M059J (cell line): ENCODE measurements around the gene REXO2. TPM values are rescaled to one million over a fixed set of nuclear protein-coding genes. Genes with fewer than 3 reads are reported as not detected.
A peak's percentile ranks its signal among the peaks of the same experiment; 100 is the strongest.

Source experiments
- DNase-seq: peaks from one replicate; pipeline ENCODE4 v3.0.0-alpha.2; 2012; ENCODE audit warnings: low read depth
- total RNA-seq: library from RNA; depleted of rRNA; stranded (reverse); fragments of >200 nt; shearing (Covaris generic); gene quantifications from 2 replicates; pipeline ENCODE4 v1.2.3, GENCODE V29; 2014; rRNA removed

REXO2 gene
- total RNA-seq = 156 and 169 TPM in 2 replicates

DNA sequence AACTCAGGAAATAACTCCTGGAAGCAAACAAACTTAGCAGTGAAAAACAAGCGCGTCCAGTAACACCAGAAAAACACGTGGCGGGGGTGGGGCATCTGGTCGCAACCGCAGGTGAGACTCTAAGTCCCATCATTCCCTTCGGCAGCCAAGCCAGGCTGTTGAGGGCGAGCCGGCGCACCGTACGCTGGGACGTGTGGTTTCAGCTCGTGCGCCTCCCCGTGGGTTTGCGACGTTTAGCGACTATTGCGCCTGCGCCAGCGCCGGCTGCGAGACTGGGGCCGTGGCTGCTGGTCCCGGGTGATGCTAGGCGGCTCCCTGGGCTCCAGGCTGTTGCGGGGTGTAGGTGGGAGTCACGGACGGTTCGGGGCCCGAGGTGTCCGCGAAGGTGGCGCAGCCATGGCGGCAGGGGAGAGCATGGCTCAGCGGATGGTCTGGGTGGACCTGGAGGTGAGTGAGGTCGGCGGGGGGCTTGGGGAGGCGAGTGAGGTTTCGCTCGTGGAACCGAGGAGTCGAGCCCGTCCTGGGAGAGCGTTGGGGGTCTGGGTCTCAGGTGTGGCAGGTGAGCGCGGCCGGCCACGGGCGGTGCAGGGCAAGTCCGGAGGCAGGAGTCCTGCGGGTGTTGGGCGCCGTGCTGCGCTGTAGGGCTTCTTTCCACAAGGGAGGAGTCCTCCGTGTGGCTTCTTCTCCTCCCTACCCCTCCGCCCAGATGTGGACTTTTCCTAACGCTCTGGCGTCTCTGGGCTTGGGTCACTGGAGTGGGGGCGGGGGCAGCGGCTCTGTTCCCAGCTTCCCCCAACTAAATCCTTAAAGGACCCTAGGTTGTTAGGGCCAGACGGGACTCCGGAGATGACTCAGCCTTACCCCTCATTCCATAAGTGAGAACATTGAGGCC lies at the start of gene REXO2:
Gene REXO2 (plus strand): TSS at position 239 of the 892 bp plus-strand sequence. CDS start 62 bp downstream, at position 301.
- peak; percentile 96 for DNase-seq

DNA sequence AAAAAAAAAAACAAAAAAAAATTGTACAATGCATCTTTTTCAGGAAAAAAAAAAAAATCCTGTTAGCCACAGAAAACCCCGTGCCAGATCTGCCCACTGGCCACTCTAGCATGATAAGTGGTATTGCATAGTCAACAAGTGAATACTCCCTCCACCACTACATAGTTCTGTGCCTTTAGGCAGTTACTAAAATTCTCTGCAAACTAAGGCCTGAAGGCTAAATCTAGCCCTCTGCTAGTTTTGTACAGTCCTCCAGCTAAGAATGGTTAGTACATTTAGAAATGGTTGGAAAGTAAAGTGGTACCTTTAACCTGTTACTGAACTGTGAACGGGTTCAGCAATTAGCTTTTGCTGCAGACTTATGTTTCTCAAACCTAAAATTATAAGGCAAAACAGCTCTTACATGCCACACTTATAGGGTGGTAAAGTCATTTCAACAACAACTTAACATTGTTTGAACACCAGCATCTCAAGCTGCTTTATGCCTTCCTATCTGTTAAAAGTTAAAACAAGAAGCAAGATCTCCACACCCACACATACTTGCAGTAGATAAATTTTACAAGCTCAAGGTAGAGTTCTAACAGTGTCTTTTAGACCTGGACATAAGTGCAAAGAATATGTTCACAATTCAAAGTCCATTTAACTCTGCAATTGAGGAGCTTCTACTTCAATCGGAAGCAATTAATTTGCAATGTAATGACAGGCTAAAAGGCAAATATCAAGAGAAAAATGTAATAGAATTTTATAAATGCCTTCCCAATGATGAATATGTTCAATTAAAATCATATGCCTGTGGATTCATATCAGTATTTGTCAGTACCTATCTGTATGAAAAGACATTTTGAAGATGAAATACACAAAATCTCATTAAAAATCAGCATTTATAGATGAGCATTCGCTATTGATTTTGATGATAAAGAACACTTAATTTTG lies 46.3 kb upstream of the REXO2 start:
- DNase-seq = no peak

DNA sequence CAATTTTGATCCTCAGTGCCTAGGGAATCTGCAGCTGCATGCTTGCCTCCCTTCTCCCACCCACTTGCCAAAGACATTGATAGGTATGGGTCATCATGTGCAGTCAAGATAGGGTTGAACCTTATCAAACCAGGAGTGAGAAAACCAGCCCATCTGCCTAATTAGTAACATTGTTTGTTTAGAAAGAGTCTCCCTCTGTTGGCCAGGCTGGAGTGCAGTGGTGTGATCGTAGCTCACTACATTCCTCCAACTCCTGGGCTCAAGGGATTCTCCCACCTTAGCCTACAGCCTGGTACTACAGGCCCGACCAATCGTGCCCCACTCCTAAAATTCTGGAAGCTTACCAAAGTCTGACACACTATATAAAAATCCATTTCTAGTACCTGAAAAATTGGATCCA lies 43.5 kb upstream of the REXO2 start:
- DNase-seq = no peak

DNA sequence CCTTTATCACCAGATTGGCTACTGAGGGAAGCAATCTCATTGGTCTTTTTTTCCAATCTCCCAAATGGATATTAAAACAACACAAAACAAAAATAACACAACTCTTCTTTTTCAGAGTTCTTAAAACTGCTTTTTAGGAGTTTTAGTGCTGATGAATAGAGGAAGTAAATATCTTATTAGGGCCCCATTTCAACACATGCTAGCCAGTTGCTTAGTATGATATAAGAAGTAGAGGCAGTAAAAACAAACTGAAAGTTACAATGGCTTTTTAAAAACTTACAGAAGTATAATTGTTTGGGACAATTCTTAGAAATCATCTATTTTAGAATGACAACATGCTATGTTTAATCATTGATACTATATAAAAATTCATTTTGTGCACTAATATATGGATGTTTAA lies 42.4 kb upstream of the REXO2 start:
- DNase-seq = no peak

DNA sequence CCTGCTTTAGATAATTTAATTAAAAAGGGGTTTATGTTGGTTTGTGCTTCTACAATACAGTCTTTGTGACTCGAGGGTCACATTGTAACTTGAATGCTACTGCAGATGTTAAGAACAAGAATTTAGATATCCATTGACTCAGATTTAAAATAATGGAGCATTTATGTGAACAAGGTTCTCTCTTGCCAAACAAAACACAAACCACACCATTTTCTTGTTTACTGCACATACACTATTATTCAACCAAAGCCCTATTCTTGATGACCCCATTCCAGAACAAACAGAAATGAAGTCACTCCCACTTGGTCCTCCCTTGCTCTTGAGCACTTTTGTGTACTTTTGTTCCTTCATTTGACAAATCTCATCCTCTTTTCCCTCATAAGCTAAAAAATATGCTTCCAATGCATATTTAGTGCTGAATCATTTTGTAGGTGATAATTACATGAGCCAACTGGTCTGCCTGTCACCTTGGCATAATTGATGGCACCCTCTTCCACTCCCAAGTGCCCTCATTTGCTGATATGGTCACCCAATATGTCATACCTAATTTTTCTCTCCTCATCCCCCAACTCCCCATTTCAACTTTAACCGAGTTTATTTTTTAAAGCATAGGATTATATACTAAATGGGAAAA lies 41.8 kb upstream of the REXO2 start:
- DNase-seq = no peak

DNA sequence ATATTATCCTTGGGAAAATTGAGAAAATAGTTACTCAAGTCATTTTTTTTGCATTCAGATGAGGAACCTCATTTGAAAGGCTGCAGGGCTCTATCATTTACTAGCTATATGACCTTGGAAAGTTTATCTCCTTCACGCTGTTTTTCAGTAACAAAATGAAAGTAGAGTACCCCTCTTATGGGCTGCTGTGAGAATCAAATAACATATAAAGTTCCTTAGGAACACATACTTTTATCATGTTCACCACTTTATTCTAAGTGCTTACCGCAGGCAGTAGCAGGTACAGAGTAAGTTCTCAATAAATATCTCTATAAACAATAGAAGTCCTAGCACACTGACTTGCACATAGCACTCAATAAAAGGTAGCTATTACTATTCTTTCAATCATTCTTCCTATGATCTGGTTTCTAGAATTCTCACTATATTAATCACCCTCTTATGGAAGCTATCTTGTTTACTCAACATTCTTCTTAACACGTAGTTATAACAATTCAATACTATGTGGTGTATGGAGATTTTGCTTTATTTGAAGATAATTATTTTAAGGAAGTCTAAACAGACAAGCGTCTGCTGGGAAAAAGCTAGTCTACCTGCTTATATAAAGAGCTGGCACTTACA lies 40.9 kb upstream of the REXO2 start:
- no peak for DNase-seq

DNA sequence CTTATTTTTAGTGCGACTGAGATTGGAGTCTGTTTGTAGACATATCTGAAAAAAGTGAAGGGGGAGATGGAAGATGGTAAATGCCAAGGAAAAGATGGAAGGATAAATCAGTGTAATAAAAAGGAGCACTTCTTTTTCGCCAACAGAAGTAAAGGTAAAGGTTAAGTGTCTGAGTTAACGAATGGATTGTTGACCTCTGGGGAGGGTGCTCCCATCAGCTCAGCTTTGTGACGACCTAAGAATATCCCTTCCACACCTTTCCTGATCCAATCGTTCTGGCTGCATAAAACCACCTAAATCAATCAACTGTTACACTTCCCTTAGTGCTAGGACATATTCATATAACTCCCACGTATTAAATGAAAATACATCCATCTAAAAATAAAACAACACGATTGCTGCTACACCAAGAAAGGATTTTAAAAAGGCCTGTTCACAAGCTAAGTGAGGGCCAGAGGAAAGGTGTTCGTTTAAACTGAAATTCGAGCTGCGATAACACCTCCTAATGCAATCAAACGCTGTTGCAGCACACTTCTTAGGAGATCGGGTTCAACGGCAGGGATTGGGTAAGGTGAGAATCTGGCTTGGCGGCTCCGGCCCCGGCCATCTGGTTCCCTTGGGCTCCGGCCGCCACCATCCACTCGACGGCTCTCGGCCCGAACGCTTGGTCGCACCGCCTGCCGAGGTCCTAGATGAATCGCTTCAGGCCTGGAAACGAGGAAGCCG lies 39.6 kb upstream of the REXO2 start:
- DNase-seq = no peak

DNA sequence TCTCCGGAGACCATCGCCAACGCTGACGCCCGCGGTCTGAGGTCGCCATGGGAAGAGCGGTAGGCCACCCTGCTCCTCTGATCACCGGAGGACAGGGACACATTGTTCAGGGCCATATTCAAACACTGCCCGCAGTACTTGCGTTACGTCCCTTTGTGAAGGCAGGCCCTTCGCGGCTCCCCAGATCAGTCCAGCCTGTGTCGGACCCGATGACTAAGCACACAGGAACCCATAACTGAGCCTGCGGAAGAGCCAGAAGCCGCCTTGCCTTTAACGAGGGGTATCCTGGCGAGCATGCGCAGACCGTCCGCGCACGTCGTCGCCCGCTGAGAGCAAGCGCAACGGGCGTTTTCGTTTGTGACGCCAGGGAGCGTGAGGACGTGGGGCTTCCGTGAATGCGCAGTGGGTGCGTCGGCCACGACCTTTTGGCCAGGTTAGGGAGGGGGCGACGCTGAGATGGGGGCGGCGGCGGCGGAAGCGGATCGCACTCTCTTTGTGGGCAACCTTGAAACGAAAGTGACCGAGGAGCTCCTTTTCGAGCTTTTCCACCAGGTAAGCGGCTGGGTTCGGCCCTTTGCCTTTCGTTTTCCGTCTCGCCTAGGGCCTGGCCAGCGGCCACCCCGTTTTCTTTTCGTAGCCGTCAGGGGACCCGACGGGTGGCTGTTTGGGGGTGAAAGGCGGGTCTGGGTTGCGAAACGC lies 38.9 kb upstream of the REXO2 start, which contains the start of the genes C11orf71 and RBM7:
Gene C11orf71 (minus strand): TSS at position 296 of the 699 bp plus-strand sequence. CDS start 180 bp downstream, at position 116.
Gene RBM7 (plus strand): TSS at position 451 of the 699 bp plus-strand sequence. CDS start 6 bp downstream, at position 457.
- DNase-seq = peak; percentile 99

DNA sequence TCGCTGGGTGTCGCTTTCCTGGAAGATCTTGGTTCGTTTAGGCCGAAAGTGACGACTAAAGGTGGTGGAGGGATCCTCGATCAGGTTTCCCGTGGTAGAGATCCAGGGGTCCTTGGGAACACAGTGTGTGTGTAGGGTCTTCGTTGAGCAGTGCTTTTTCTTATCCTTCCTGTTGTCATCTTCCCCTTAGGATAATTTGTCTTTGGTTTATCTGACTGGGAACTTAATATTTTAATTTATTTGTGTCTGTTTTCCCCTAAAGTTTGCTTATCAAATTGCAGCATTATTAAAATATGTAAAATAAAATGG lies 38.4 kb upstream of the REXO2 start:
- no peak for DNase-seq

DNA sequence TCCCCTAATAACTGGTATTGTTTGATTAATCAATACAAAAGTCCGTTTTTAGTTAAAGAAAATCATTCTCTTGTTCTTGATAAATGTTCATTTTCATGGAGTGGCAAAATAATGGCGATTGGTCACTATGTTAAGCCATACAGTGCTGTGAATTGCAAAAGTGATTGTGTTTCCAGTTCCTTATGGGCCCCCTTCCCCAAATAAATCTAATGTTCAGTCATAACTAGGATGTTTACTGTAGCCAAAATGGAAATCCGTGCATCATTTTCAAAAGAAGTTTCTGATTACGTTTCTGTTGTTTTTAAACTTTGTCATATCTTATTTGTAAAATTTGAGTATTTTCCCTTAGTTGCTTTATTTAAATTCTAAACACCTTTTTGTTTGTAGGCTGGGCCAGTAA lies 38.0 kb upstream of the REXO2 start:
- no peak for DNase-seq

DNA sequence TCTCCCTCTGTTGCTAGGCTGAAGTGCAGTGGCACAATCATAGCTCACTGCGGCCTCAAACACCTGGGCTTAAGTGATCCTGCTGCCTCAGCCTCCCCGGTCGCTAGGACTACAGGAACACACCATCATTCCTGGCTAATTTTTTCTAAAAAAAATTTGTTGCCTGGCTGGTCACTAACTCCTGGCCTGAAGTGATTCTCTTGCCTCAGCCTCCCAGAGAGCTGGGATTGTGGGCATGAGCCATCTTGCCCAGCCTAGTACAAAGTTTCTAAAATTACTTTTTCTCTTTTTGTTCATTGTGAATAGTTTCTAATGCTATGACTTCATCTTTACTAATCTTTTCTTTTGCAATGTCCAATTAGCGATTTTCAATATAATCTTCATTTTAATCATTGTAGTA lies 26.3 kb upstream of the REXO2 start:
- DNase-seq = no peak

DNA sequence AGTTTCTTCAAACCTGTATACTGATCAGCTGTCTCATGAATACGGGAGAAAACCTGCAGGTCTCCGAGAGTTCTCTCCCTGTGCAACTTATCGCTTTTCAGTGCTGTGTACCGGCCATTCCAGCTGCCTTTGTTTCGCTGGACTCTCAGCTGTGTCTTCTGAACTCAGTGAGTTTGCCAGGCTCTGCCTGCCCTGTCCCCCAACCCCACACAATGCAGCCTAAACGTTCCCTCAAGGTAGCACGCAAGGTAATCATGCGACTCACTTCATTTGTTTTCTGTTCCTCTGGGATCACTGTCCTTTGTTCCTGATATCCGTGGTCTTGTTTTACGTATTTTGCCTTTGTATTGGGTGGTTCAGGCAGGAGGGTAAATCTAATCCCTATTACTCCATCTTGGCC lies 25.3 kb upstream of the REXO2 start:
- DNase-seq = no peak

DNA sequence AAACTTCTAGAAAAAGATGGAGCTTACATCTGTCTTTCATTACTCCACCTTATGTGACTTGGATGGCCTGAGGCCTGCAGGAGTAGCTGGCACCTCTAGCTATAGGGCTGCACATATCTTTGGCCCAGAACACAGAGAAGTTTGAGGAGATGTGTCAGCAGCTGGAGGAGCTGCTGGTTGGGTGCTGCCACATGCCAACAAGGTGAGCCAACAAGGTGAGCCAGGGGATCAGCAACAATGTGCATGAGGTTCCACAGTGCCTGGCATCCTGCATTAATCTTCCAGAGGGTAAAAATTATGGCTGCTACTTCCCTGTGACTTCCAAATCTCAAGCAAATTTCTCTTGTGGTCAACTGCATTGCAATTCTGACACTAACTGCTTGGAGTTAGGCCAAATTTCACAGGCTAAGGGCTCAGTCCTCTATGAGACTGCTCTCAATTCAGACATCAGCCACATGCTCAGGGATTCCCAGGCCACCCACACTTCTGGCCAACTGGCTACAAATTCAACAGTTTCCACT lies 22.8 kb upstream of the REXO2 start:
- peak; percentile 69 for DNase-seq

DNA sequence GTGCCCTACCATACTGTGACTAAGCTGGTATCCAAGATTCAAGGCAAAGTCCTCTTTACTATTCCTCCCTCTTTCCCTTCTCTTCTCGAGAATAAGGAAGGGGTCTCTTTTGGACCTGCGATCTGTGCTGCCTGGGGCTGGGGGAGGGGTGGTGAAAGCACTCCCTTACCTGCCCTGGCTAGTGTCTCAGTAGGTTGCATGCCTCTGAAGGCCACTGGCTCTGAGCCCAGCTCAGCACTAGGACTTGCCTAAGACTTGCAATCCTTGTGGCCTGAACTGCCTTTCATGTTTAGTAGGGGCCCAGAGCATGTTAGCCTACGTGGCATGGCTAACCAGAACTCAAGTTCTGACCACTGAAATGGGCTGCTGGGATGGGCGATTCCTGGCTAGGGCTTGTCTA lies 13.0 kb upstream of the REXO2 start:
- no peak for DNase-seq

DNA sequence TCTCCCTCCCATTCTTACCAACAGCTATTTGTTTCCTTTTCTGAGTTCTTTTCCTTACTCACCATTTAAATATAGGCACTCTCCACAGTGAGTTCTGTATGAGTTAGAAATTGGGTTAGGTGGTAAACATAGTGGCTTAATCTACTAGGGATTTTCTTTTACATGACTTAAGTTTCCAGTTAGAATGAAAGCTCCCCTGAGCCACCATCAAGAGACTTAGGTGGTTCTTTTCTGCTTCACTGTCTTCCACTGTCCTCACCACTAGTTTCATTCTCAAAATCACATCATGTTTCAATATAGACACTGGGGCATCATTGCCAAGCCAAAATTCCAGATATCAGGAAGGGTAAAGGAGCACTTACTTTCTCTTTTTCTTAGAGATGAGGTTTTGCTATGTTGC lies 9.0 kb upstream of the REXO2 start:
- DNase-seq = no peak

DNA sequence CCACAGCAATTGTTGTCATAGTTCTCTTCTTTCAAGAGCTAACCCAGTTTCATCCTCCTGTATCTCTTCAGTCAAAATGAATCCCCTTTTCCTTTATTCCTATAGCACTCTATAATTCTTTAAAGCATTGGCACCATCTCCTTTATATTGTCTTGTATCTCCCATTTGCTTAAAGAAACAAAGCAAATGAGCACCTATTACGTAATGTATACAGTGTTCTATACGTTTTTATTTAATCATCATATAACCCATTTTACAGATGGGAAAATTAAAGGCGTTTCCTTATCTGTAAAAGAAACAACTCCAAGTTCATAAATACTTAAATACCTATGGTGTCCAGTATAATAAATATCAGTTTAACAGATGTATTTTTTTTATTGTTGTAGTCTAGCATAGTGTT lies 6.4 kb upstream of the REXO2 start:
- DNase-seq = no peak

DNA sequence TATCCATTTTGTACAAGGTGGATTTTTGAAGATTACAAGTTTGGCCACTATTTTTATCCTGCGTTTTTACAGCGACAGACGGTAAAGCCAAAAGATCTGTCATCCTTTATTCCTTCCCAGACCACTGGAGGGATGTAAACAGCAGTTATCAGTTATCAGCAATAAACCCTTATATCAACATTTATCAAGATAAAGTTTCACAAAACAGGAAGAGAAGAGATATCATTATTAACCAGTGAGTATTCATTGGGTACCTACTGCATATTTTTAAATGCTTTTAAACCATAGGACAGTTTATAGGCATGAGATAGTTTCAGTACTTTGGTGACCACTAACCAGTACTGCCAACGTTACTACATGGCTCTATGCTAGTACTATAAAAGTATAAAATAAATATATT lies 5.9 kb upstream of the REXO2 start:
- DNase-seq = no peak

DNA sequence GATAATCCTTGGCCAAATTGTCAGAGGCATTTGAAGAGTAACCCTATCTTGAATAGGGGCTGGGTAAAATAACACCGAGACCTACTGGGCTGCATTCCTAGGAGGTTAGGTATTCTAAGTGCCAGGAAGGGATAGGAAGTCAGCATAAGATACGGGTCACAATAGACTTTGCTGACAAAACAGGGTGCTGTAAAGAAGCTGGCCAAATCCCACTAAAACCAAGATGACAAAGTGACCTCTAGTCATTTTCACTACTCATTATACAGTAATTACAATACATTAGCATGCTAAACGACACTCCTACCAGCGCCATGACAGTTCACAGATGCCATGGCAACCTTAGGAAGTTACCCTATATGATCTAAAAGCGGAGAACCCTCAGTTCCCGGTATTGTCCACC lies 964 bp upstream of the REXO2 start:
- DNase-seq = peak; percentile 22

DNA sequence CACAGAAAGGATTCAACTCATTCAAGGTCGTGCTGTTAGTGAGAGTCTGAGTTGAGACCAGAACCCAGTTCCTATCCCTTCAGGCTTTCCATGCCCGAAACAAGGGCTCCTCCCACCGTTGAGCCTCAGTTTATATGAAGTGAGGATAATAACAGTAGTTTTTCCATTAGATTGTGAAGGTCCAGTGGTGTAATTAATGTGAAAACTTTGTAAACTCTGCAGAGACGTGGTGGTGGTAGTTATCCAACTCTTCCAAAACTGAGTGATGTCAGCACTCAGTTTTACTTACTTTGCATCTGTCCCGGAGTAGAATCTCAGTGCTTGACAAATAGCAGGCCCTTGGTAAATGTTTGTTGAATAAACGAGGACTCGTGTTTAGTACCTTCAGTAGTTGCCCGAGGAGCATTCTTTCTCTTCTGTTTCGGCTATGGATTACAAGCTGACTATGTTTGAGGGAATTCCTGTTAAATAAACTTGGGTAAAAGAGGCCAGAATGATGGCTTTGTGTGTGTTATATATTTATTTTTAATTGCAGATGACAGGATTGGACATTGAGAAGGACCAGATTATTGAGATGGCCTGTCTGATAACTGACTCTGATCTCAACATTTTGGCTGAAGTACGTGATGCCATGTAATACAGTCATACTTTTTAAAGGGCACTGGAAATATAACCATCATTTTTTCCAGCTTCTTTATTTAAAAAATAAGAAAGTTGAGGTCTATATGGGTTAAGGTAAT lies 1.0 kb downstream of the REXO2 start:
- peak; percentile 46 for DNase-seq
